ENCODE data around the gene SNAP47.

The SNAP47 gene

DNA sequence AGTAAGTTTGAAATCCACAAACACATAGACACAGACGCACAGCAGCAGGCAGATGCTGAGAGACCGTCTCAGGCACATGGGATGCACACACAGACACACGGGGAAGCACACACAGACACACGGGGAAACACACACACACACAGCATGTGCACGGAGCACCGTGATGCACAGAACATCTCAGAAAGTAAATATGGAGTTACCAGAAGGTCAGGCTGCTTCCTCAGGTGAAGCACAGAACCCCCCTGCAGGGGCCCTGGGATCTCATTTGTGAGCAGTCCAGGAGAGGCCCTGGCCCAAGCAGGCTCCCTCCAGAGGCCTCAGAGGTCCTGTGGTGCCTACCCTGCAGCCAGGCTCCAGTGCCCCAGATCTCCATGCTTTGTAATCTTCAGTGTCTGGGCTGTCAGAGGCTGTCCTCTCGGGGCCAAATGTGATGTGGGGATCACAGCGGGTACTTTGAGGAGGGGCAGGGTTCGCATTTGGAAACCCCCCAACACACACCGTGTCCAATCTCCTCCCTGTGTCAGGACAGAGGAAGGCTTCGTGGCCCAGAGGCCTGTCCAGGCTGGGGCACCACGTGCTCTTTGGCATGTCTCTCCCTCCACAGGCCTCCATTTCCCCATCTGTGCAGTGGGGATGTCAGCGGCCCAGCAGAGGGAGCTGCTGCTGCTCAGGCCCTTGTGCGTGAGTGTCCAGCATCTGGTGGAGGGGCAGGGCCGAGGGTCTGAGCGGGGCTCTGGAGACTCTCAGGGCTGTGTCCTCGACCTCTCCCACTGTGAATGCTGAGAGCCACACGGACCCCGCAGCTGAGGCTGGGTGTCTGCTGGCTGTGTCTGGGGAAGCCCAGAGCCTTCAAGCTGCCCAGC is 57.2 kb downstream of the SNAP47 start:
- TF ChIP-seq, protein P1, sequence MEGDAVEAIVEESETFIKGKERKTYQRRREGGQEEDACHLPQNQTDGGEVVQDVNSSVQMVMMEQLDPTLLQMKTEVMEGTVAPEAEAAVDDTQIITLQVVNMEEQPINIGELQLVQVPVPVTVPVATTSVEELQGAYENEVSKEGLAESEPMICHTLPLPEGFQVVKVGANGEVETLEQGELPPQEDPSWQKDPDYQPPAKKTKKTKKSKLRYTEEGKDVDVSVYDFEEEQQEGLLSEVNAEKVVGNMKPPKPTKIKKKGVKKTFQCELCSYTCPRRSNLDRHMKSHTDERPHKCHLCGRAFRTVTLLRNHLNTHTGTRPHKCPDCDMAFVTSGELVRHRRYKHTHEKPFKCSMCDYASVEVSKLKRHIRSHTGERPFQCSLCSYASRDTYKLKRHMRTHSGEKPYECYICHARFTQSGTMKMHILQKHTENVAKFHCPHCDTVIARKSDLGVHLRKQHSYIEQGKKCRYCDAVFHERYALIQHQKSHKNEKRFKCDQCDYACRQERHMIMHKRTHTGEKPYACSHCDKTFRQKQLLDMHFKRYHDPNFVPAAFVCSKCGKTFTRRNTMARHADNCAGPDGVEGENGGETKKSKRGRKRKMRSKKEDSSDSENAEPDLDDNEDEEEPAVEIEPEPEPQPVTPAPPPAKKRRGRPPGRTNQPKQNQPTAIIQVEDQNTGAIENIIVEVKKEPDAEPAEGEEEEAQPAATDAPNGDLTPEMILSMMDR (conservative IDR thresholded peaks at IDR 0.05; ENCODE audit: control insufficient read depth, insufficient read depth, low read depth, low read length) = no peak
- no peak overlapping the region for H3K4me3 ChIP-seq (ENCODE audit: control insufficient read depth, low read depth, low read length)
- no peak for DNase-seq (ENCODE audit: low read depth)

DNA sequence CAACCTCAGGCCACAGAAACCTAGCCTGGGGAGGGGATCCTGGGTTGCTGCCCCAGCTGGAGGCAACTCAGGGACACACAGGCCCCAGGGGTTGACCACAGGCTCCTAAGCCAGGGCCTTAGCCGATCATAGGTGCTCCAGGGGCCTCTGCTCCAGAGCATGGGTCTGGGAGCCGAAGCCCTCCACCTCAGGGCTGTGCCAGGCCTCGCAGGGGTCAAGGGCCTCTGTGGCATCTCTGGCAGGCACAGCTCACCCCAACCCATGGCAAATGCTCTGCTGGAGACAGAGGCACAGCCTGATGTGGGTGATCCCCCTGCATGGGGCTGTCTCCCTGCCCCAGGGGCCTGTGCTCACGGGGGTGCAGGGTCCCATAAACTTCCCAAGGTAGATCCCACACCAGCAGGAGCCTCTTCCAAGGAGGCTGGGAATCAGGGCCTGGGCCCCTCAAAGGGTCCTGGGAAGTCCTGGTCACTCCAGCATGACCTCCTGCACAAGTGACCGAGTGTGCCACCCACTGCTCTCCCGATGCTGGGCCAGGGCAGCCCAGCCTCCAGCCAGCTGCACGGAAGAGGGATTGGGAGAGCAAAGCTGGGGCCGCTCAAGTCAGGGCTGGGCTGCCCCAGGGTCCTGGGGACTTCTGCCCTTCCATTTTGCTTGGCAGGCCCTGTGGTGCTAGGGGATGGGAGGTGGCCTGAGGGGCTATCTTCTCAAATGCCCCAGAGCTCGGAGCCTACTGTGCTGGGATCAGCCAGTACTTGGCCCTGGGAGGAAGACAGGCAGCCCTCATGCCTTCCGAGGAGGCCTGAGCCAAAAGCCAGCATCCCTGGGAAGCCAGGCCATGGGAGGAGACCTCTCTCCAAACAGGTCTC is 58.1 kb downstream of the SNAP47 start:
- DNase-seq (ENCODE audit: low read depth) = no peak
- H3K4me3 ChIP-seq (ENCODE audit: control insufficient read depth, low read depth, low read length) = no peak overlapping the region
- TF ChIP-seq, protein P1 (conservative IDR thresholded peaks at IDR 0.05; ENCODE audit: control insufficient read depth, insufficient read depth, low read depth, low read length) = no peak

DNA sequence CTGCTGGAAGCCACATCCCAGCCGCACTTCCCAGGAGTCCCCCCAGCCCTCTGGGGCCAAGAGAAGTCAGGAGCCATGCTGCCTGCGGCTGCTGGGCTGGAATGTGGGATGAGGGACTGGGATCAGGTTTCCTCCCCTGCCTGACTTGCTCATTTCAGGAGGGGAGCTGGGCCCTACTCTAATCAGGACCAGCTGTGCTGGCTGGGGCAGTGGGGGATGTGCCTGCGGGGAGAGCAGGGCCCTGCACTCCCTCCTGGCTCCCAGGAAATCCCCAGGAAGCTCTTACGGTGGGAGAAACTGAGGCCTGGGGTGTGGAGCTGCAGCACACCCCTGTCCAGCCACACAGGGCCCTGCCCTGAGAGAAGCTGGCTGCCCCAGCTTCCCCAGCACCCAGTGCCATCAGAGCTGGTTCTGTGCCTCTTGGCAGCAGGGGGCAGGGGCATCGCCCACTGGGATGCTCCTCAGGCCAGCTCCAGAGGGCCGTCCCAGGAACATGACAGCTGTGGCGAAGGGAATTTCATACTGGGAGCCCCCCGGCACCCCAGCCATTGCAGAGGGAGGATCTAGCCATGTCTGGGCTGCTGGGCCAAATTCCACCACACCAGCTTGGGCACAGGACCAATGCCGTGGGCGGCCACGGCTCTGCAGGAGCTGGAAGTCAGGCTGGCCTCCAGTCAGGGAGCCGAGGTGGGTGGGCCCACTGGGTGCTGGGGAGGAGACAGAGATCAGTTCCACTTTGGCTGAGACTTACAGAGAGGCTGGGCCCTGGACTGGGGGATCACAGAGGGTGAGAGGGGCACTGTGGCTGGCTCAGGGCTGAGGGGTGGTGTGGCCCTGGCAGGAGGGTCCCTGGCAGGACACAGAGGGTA is 58.9 kb downstream of the SNAP47 start:
- peak; percentile 93 for DNase-seq (ENCODE audit: low read depth)
- peak overlapping the region; percentile 15 for H3K4me3 ChIP-seq (ENCODE audit: control insufficient read depth, low read depth, low read length)
- TF ChIP-seq, protein P1 (conservative IDR thresholded peaks at IDR 0.05; ENCODE audit: control insufficient read depth, insufficient read depth, low read depth, low read length) = no peak

DNA sequence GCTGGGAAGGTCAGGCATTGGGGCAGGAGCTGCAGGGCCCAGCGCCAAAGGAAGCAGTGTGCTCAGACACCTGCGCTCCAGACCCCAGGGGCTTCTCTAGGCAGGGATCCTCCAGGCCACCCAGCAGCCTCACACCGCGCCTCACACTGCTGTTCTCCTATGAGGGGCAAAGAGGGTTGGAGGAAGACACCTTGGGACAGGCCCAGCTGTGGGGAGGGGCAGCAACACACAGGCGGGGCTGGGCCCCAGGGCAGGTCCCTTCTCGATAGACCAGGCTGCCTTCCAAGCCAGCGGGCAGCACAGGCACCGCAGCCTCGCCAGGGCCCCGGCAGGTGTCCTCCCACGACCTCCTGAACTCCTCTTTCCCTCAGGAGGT is 59.6 kb downstream of the SNAP47 start:
- TF ChIP-seq, protein P1 (conservative IDR thresholded peaks at IDR 0.05; ENCODE audit: control insufficient read depth, insufficient read depth, low read depth, low read length) = no peak
- no peak for DNase-seq (ENCODE audit: low read depth)

DNA sequence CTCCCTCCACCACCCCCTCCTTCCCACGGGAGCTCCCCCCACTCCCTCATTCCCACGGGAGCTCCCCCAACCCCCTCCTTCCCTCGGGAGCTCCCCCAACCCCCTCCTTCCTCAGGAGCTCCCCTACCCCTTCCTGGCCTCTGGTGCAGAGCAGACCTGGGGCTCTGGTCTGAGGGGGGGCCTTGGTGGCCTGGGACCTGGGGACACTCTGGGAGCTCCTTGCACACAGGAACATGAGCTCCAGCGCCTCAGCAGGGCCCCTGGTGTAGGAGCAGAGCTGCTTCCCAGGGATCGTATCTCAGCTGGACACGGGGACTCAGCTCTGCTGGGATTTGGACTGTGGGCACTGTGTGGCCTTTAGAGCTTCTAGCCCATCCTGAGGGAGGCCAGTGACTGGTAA is 60.5 kb downstream of the SNAP47 start:
- TF ChIP-seq, protein P1 (conservative IDR thresholded peaks at IDR 0.05; ENCODE audit: control insufficient read depth, insufficient read depth, low read depth, low read length) = no peak
- no peak overlapping the region for H3K4me3 ChIP-seq (ENCODE audit: control insufficient read depth, low read depth, low read length)
- no peak for DNase-seq (ENCODE audit: low read depth)

More for the DNA sequence above, 59.6 kb downstream of the SNAP47 start:
- no peak overlapping the region for H3K4me3 ChIP-seq (ENCODE audit: control insufficient read depth, low read depth, low read length)

DNA sequence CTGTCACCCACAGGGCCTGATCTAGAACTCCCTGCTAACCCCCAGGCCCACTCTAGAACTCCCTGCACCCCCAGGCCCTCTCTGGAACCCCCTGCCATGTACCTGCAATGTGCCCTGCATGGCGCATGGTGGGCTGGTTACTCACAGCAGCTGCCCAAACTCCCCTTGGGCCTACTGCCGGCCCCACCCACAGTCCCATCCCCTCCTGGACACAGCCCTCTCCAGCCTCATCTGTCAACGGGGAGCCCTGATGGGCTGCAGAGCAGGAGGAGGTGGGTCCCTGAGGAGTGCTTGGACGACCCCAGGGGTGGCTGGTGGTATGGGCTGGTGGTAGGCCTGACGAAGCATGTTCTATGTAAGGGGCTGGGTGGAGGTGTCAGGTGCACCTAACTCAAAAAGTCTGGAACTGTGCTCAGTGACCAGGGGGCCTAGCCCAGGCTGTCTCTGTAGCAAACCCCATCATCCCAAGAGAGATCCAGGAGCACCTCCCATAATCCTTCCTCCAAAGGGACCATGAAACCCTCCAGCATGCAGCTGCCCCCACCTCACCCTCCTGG is 61.2 kb downstream of the SNAP47 start:
- TF ChIP-seq, protein P1 (conservative IDR thresholded peaks at IDR 0.05; ENCODE audit: control insufficient read depth, insufficient read depth, low read depth, low read length) = no peak
- no peak overlapping the region for H3K4me3 ChIP-seq (ENCODE audit: control insufficient read depth, low read depth, low read length)
- DNase-seq (ENCODE audit: low read depth) = no peak
